HG03575 (cell line): Measurements from ENCODE around the gene CSTPP1.
"Not testable (repeated sequence)": the region's sequence is repeated elsewhere in the genome, so short reads cannot be mapped to it uniquely, and the experiment has no call there.

Experiments
- ATAC-seq: cut with Tn5 transposase; IDR thresholded peaks from one replicate; pipeline ENCODE4 v1.9.1; 2021; ENCODE audit not compliant: unreplicated experiment, insufficient number of reproducible peaks, low FRiP score; ENCODE audit errors: extremely low read depth

The CSTPP1 gene

DNA sequence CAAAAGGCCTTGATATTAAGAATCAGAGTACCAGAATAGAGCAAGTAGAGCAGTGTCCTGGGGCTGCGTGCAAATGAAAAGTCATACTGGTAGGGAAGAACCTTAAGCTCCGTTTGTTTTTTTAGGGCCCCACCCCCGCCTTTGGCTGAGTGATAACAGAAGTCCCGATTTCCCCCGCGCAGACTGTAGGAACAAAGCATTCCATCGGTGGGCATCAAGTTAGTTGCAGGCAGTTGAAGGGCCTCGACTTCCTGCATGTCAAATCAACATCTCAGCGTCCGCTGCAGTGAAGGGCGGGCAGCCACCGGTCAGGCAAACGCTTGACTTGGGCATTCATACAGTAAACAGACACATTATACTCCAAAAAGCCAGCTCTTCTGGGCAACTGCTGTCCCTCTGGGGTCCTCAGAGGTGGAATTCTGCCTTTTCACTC, 29.9 kb upstream of the CSTPP1 start:
- ATAC-seq = no peak

DNA sequence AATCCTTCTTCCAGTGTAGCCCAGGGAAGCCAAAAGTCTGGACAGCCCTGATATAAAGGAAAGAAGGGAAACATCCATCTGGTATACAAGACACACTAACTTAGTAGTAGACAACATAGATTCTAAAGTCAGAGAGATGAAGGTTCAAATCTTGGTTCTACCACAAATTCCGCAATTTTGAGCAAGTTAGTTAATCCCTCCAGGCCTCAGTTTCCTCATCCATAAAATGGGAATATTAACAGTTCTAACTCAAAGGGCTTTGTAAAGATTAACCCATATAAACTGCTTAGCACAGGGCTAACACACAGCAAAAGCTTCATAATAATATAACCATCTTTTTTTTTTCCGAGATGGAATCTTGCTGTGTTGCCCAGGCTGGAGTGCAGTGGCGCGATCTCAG, 29.0 kb upstream of the CSTPP1 start:
- ATAC-seq = no peak

DNA sequence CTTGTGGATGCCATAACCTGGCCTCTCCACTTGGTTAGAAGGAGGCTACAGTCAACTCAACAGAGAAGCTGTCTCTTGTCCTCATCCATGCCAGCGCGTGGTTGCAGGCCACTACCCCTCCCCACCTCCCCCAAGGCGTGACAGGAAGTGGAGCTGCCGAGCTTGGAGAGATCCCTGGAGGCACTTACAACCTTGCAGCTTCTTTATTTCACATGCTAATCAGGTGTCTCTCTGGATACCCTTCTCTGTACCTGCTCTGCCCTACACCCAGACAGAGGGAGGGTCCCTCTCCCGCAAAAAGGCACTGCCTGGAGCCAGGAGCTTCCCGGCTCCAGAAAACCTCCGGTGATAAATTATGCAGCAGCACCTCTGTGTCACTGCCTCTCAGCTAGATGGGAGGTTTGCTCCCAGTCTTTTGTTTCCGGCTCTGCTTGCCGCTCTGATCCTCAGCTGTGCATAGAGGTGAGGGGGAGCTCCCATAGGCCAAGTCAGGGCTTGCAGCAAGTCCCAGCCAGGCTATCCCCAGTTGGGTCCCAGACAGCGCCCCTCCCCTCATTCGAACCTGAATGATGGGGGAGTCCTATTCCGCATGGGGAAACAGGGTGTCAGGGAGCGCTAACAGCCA, 23.9 kb upstream of the CSTPP1 start:
- ATAC-seq = no peak

DNA sequence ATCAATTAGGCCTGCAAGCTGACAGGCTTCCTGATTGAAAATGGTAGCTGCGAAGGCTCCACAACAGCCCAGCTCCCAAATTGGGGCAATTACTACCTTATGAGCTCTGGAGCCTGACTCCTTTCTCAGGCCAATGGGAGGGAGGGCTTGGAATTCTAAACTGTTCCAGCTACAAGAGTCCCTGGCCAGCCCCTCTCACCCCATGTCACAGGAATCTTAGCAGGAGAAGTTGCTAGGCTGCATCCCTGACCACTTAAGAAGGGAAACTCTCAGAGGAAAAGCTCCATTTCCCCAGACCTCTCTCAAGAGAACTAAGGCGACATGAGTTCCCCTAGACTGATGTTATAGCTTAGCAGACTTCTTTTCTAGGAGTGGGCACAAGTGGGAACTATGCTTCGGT, 23.1 kb upstream of the CSTPP1 start:
- no peak for ATAC-seq

DNA sequence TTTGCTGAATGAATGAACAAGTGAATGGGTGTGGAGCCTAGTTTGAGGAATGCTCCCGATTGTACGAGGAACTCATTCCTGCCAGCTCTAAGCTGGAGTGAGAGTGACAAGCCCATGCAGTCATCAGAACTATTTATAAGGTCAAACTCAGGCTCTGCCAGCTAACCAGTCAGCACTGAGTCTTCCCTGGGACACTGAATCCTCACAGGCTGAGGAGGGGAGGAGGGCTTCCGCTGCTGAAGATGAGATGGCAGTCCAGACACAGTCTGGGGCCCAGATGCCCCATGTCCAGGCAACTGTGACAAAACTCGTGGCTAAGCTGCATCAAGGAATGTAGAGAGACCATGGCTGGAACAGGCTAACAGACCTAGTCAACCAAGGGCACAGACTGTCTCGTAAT, 22.2 kb upstream of the CSTPP1 start:
- no peak for ATAC-seq

DNA sequence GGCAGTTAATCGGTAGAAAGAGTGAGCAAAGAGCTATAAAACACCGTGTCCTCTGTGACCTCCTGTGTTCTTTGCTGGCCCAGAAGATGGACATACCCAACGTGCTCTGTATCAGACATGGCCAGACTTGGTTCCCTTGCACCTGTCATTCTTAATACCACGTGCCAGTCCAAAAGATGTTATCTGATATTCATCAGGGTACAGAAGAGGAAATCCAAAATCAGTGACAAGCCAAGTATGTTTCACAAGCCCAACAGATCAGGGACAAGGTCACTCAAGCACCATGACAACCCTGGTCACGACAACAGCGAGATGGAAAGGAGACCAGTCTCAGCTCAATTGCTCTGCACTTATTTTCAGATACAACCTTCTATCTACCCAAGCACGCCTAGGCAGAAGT, 21.7 kb upstream of the CSTPP1 start:
- no peak for ATAC-seq

DNA sequence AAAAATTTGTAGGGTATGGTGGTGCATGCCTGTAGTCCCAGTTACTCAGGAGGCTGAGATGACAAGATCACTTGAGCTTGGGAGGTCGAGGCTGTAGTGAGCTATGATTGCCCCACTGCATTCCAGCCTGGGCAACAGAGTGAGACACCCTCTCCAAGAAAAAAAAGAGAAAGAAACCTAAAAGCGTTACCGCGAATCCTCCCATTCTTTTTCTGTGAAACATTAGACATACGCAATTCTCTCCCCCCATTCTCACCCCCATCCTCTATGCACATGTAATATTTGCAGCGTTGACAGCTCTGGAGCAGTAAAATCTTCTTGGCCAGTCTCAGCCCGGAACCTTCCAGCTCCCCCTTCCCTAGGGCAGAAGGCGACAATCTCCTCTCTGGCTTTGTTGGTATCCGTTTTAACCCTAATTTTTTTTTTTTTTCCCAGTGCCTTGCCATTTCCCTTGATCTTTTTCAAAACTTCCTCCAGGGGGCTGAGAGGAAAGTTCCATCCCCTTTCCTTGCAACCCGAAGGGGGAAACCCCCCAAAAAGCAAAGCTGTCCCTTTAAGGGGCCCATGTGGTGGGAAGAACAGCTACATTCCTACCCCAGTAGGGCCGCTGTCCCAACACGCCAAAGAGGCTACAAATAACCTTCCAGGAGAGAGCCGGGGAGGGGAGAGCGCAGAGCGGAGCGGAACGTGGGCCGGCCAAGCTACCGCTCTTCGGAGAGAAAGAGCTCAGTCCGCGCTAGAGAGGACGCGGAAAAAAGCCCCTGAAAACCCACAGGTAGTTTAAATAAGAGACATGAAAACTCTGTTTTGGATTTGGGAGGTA, 20.1 kb upstream of the CSTPP1 start:
- ATAC-seq = no peak

DNA sequence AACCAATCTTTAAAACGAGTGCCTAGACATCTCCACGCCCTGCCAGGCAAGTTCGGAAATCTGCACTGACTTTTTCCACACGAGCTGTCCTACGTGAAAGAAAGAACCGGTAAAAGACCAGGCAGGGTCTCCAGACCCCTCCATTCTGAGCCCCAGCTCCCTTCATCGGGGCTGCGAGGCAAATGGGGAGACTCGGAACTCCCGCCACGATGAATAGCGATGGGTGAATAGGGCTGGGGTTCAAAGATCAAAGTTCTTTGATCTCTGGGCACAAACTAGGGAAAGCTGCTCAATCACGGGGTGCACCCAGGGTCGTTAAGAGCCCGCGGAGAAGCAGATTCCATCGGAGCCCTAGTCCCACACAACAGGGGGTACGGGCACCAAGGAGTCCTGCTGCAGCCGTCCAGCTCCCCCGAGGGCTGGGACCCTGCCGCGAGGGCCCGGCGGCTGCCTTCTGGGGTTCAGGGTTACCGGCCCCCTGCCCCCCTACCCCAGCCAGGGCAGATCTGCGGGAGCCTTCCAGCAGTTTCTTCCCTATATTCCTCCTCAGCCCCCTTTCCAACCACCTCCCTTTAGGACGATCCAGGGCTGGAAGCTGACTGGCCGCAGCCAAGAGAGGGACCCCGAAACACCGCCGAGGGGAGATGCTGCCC, 19.3 kb upstream of the CSTPP1 start:
- no peak for ATAC-seq

DNA sequence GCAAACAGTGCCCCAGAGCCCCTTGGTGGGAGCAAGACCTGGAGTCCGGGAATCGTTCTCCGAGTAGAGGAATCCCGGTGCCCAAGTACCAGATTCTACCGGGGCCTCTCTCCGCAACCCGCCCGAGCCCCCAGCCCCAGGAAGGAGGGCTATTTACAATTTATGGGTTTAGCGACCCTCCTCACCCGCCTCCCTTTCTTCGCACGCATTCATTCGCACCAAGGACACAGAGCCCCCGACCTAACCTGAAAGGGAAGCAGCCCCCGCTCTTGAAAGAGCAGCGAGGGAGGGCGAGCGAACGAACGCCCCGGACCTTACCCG, 18.8 kb upstream of the CSTPP1 start:
- ATAC-seq = no peak

DNA sequence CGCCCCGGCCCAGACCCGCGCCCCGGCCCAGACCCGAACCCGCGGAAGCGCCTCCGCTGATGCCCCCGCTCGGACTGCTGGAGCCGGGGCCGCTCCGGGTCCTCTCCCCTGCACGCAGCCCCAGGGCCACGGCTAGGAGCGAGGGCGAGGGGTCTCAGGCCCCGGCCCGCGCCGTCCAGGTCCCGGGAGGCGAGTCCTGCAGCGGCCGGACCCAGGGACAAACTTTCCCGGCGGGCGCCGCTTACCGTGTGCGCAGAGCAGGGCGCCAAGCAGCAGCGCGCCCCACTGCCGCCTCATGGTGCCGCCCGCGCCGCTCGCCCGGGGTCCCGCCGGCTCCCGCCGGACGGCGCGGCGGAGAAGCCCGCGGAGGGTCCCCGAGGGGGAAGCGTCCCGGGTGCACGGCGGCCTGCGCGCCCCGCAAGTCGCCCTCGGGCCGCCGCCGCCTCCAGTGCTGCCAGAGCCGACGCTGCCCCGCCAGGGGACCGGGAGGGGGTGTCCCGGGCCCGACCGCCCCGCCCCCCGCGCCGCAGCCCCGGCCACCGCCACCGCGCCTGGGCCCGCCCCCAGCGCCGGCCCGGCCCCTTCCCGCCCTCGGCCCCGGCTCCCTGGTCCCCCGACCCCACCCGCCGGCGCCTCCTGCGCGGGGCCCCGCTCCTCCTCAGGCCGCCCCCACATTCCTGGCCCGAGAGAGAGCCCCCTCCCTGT, 18.3 kb upstream of the CSTPP1 start, which contains the start of gene LRP4:
Gene LRP4 (minus strand): TSS at position 468 of the 705 bp plus-strand sequence. CDS start 171 bp downstream, at position 297.
- no peak for ATAC-seq

DNA sequence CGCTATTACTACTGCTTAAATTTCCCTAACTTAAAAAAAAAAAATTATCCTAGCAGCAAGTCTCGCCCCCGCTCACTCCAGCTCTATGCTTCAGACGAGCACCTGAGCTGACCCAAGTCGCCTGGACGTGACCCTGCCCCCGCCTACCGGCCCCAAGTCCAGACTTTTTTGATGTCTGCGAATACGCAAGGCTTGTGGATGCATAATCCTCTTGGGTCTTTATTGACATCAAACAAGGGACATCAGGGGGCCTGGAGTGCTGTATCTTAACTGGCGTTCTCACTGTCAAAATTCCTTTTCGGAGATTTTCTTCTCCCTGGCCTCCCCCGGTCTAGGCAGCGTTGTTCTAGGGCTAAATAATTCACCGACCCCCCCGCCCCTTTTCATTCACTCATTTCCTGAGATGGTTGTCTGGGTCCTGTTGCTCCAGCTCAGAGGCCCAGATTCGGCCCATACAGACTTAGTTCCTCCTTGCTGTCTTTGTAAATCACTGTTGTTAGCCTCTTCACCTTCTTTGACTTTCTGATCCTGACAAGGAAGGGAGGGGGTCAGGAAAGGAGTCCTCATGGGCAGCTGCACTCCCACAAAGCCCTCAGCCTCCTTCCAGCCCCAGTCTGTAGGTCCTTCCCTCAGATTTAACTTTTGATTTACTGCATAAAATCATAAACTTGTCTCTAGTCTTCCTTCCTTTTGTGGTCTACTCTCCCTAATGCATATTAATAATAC, 17.6 kb upstream of the CSTPP1 start:
- ATAC-seq = no peak

DNA sequence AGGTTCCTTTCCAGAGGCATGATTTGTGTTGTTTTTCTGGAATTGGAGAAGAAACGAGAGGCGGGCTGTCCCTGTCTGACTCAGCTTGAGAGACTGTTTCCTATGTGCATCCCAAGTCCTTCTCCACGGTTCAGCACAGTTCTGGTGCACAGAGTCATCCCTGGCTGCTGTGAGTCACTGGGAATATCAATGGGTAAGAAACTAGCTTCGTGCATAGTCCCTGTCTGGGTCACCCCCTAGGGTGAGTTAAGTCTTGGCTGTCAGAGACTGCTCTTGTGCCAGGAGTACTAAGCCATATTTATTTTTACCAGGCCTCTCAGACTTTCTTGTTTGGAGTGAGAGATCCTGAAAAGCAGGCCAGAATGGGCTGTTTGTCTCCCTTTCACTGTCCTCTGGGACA, 15.8 kb upstream of the CSTPP1 start:
- no peak for ATAC-seq

DNA sequence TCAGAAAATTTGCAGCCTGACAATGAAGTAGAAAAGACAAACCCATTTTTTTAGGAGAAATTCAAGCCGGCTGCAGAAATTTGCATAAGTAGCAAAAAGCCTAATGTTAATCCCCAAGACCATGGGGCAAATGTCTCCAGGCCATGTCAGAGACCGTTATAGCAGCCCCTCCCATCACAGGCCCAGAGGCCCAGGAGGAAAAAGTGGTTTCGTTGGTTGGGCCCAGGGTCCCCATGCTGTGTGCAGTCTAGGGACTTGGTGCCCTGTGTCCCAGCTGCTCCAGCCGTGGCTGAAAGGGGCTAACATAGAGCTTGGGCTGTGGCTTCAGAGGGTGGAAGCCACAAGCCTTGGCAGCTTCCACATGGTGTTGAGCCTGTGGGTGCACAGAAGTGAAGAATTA, 8.6 kb upstream of the CSTPP1 start:
- ATAC-seq = not testable (repeated sequence)

DNA sequence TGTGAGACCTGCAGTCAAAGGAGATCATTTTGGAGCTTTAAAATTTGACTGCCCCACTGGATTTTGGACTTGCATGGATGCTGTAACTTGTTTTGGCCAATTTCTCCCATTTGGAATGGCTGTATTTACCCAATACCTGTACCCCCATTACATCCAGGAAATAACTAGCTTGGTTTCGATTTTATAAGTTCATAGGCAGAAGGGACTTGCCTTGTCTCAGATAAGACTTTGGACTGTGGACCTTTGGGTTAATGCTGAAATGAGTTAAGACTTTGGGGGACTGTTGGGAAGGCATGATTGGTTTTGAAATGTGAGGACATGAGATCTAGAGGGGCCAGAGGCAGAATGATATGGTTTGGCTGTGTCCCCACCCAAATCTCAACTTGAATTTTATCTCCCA, 7.9 kb upstream of the CSTPP1 start:
- ATAC-seq = not testable (repeated sequence)

DNA sequence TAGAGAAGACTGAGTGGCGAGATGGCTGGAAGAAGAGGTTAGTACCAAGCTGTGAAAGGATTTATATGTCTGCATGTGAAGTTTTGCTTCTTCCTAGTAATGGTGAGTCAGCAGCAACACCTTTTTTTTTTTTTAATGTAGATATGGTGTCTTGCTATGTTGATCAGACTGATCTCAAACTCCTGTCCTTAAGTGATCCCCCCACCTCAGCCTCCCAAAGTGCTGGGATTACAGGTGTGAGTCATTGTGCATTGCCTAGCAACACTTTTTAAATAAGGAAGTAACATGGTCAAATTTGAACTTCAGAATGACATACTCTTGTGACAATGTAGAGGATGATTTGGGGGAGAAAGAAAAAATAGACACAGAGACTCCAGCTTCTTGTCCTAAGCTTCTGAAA, 6.5 kb upstream of the CSTPP1 start:
- ATAC-seq = no peak

DNA sequence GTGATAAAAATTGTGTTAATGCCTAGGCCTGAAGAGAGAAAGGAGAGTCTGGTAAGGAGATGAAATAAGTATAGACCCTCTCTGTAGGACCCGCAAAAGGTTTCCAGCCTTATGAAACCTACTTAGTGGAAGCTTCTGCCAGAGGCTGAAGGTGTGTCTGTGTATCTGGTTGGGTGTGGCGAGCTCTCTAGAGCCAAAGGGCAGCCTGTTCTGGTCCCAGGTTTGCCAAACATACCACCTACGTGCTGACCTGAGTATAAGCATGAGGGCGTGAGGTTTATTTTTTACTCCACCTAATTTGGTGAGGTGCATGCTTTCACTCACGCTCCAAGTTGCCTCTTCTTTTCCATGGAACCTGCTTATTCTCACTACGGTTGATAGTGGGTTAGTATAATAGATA, 5.6 kb downstream of the CSTPP1 start:
- no peak for ATAC-seq

DNA sequence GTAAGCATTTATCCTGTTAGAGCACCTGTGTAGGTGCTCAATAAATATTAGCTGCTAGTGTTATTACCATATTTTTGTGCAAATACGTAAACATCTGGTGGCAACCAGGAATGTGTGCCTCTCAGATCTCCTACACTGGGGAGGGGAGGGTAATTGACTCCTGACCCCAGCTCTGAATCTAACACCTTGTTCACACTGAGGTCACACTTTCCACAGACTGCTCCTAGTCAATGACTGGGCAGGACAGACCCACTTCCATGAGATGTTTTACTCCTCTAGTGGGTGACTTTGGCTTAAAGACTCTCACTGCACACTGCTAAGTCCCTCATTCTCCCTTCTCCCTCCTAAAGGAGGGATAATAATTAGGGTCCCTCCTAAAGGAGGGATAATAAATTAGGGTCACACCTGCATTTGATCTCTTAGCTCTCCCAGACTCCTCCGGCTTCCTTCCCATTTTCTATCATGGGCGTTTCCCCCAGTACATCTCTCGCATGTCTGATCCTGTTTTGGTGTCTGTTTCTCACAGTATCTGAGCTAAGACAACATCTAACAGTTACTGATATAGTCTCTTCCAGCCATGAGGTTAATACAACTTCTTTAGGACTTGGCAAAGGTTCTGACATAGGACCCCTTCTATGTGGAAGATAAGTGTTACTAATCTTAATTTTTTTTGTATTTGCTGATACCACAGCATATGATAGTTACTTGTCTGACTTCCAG, 8.0 kb downstream of the CSTPP1 start:
- no peak for ATAC-seq

DNA sequence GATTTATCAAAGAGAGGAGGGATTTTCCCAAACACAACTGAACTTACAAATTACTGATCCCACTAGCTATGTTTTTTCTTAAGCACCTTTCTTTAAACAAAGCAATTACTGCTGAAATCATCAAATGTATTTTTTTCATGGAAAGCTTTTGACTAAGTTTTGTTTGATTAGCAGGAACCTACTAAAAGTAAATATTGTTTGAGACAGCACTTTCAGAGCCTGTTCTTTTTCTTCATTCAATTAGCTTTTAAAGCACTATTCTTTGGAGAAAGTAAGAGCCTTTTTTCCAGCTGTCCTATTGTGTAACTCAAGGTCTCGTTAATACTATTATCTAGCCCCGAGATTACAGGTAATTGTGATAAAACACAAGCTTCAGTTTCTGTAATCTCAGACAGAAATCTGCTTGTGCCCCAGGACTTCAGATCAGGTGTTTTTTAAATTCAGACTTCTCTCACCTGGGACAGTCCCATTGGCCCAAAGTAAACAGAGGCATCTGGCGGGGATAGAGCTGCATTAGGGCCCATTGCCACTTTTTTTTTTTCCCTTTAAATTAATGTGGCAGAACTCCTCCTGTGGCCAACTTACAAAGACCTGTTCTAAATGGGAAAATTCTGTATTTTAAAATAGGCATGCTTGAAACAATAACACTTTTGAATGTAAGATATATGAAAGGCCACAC, 11.0 kb downstream of the CSTPP1 start:
- ATAC-seq = no peak
